Fibroblast of pulmonary artery (primary cell): ENCODE results near the gene PRM1.

Experiments used
- DNase-seq: peaks from one replicate; pipeline ENCODE4 v3.0.0-alpha.2; 2010; ENCODE audit warnings: low read depth
- H3K4me3 ChIP-seq: replicated peaks from 2 replicates; pipeline ENCODE4 v1.5.1; 2011; ENCODE audit warnings: low read depth, mild to moderate bottlenecking, control low read depth, low read length, moderate library complexity
- CTCF ChIP-seq: IDR thresholded peaks from 2 replicates; pipeline ENCODE4 v1.5.1; 2011; ENCODE audit warnings: mild to moderate bottlenecking, control low read depth, low read length, inconsistent platforms; ENCODE audit errors: missing control alignments

Gene PRM1

GRCh38 chr16:11259655-11260595, 21.2 kb downstream of the PRM1 start:
- no peak for TF ChIP-seq CTCF
- H3K4me3 ChIP-seq: no peak overlapping the region
- DNase-seq: no peak

- H3K4me3 ChIP-seq: no peak overlapping the region
- no peak for TF ChIP-seq CTCF
- no peak for DNase-seq
These were observed 22.3 kb downstream of the PRM1 start for GRCh38 chr16:11258553-11259492.

GRCh38 chr16:11257131-11257938, 23.8 kb downstream of the PRM1 start:
- peak; percentile 87 for DNase-seq
- TF ChIP-seq CTCF: peak; percentile 85
- H3K4me3 ChIP-seq: peak overlapping the region; percentile 76

GRCh38 chr16:11256661-11257130, 24.4 kb downstream of the PRM1 start:
- H3K4me3 ChIP-seq: peak overlapping the region; percentile 76
- TF ChIP-seq CTCF: no peak
- peak; percentile 33 for DNase-seq

GRCh38 chr16:11255737-11256660, 25.1 kb downstream of the PRM1 start, which contains the start of gene SOCS1:
SOCS1 (minus strand) TSS chr16:11256204; CDS start chr16:11255478, 726 bp downstream.
- peak within 1 kb of the TSS; percentile 80 for H3K4me3 ChIP-seq
- peak; percentile 27 for TF ChIP-seq CTCF

More at GRCh38 chr16:11255737-11256660, 25.1 kb downstream of the PRM1 start, which contains the start of gene SOCS1:
- DNase-seq: peak; percentile 90
